Neural progenitor cell (in vitro differentiated cells): ENCODE measurements around the gene SCARF2.

ENCODE experiments used
- CTCF ChIP-seq: fragments of 200-600 bp; sonication (generic); IDR thresholded peaks from 2 replicates; pipeline ENCODE4 v1.5.1; 2017; ENCODE audit warnings: antibody characterized with exemption, mild to moderate bottlenecking
- EZH2phosphoT487 ChIP-seq: fragments of 200-600 bp; sonication (generic); IDR thresholded peaks from 2 replicates; pipeline ENCODE4 v1.6.1; 2017; ENCODE audit warnings: antibody characterized with exemption

GRCh38 chr22:20402960-20403778, 34.5 kb downstream of the SCARF2 start:
- no peak for TF ChIP-seq EZH2phosphoT487
- TF ChIP-seq CTCF: no peak
